ENCODE measurements around the gene CPEB3. TPM values are rescaled to one million over a fixed set of nuclear protein-coding genes. Genes with fewer than 3 reads are reported as not detected.
"Not testable (repeated sequence)": the region's sequence is repeated elsewhere in the genome, so short reads cannot be mapped to it uniquely, and the experiment has no call there.

The CPEB3 gene
- total RNA-seq, 4 donors from 2014 or later: 9.9 to 15.2 (median 11.4) TPM

- no peaks in the 10 kb centered on the region for H3K27me3 ChIP-seq
- H3K36me3 ChIP-seq: peaks cover 0 to 65% (median 0%) of the 10 kb centered on the region in 3 donors
Measured at GRCh38 chr10:92031580-92031979, 259.3 kb downstream of the CPEB3 start.

GRCh38 chr10:92027141-92027540, 263.7 kb downstream of the CPEB3 start:
- Histone ChIP-seq H3K9me3 (no peaks in the 10 kb centered on the region), H3K4me1 (no peaks in the 10 kb centered on the region), H3K4me3 (no peak overlapping the region), H3K36me3 (peaks cover 0 to 93% (median 0%) of the 10 kb centered on the region in 3 donors), H3K27me3 (no peaks in the 10 kb centered on the region), H3K27ac (no peak overlapping the region)
- TF ChIP-seq CTCF (IDR thresholded peaks at IDR 0.05) (no peak), POLR2A (IDR thresholded peaks at IDR 0.05) (no peak)
- no peak for DNase-seq

More at GRCh38 chr10:92031580-92031979, 259.3 kb downstream of the CPEB3 start:
- TF ChIP-seq POLR2A (IDR thresholded peaks at IDR 0.05): no peak
- TF ChIP-seq CTCF (IDR thresholded peaks at IDR 0.05): no peak
- no peak overlapping the region for H3K27ac ChIP-seq
- DNase-seq: no peak
- H3K4me1 ChIP-seq: no peaks in the 10 kb centered on the region
- no peaks in the 10 kb centered on the region for H3K9me3 ChIP-seq
- no peak overlapping the region for H3K4me3 ChIP-seq

GRCh38 chr10:92025340-92025739, 265.5 kb downstream of the CPEB3 start:
- DNase-seq, H3K27ac ChIP-seq, H3K4me3 ChIP-seq, H3K4me1 ChIP-seq, H3K9me3 ChIP-seq, H3K27me3 ChIP-seq: not testable (repeated sequence)
- peaks cover 0 to 86% (median 0%) of the 10 kb centered on the region in 3 donors for H3K36me3 ChIP-seq

- Histone ChIP-seq H3K27me3 (no peaks in the 10 kb centered on the region), H3K36me3 (peaks cover 0 to 85% (median 0%) of the 10 kb centered on the region in 3 donors), H3K9me3 (no peaks in the 10 kb centered on the region), H3K27ac (no peak overlapping the region), H3K4me1 (no peaks in the 10 kb centered on the region), H3K4me3 (no peak overlapping the region)
- DNase-seq: no peak
- TF ChIP-seq CTCF (IDR thresholded peaks at IDR 0.05) (no peak), POLR2A (IDR thresholded peaks at IDR 0.05) (no peak)
Measured at GRCh38 chr10:92024700-92025099, 266.2 kb downstream of the CPEB3 start.

- Histone ChIP-seq H3K27ac (no peak overlapping the region), H3K27me3 (no peaks in the 10 kb centered on the region), H3K4me1 (no peaks in the 10 kb centered on the region), H3K4me3 (no peak overlapping the region), H3K36me3 (peaks cover 0 to 69% (median 0%) of the 10 kb centered on the region in 3 donors), H3K9me3 (no peaks in the 10 kb centered on the region)
- TF ChIP-seq CTCF (IDR thresholded peaks at IDR 0.05) (no peak), POLR2A (IDR thresholded peaks at IDR 0.05) (no peak)
- DNase-seq: no peak
Measured at GRCh38 chr10:92014620-92015019, 276.3 kb downstream of the CPEB3 start.

GRCh38 chr10:92011560-92012214, 279.2 kb downstream of the CPEB3 start:
- no peak for TF ChIP-seq POLR2A (IDR thresholded peaks at IDR 0.05)
- TF ChIP-seq CTCF (IDR thresholded peaks at IDR 0.05): no peak
- H3K27ac ChIP-seq: no peak overlapping the region
- peaks cover 0 to 57% (median 0%) of the 10 kb centered on the region in 3 donors for H3K36me3 ChIP-seq
- no peaks in the 10 kb centered on the region for H3K4me1 ChIP-seq
- no peaks in the 10 kb centered on the region for H3K27me3 ChIP-seq
- no peak overlapping the region for H3K4me3 ChIP-seq
- no peak for DNase-seq
- H3K9me3 ChIP-seq: no peaks in the 10 kb centered on the region
